HG02588 (cell line): ENCODE measurements around the gene GRAP2.

Source experiments
- ATAC-seq: cut with Tn5 transposase; IDR thresholded peaks from one replicate; pipeline ENCODE4 v1.9.1; 2021; ENCODE audit warnings: mild to moderate bottlenecking, moderate library complexity; ENCODE audit not compliant: unreplicated experiment

The GRAP2 gene

DNA sequence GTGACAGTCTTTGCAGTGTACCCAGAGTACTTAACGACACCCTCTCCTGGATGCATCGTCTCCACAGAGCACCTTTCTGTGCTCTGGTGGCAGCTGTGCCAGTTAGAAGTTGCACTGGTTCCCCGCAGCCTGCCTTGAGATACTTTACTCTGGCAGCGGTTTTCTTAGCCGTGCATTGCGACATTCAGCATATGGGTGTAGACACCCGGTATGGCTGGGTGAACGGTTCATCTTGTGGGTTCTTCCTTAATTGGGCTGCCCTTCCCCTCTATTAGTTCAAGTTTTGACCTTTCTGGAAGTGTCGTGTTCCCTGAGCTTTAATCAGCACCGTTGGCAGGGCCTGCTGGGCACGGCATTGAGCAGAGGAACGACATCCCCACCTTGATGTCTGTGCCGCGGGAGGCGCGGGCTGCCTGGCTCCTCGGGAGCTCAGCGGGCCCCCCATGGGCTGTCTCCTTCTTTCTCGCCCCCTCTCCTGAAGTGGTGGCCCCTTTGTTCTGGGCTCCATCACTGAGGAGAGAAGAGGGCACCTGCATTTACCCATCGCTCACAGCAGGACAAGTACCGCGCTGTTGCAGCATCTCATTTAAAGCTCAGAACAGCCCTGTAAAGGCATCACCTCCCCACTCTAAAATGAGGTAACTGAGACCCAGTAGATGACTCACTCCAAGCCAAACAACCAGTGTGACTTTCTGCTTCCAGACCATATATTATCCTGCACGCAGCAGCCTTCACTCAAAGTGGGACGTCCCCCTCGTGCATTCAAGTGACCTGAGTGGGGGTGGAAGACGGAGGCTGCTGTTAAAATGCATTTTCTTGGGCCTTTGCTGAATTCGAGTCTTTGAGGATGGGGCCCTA, 107.2 kb downstream of the GRAP2 start:
- no peak for ATAC-seq

DNA sequence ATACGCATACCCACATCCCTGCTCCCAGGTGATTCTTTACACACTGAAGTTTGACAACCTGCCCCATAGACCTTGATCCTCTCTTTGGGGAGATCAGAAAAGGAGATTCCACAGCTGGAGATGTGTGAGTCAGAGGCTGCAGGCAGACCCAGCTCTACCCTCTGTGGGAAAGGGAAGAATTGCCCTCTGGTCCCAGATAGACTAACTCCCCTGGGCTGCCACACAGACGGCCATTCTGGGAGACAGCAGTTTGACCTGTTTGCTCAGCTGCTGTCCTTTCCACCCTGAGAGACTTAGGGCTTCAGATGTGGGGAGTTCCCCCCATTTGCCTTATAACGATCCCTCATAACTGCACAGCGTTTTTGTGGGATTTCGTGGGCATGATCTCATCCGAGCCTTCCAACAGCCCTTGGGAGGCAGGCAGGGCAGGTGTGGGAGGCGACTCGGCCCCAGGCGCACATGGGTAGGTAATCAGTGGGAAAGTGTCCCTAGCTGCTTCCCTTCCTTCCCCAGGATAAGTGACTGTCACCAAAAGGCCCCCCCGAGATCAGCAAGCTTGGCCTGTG, 107.9 kb downstream of the GRAP2 start:
- ATAC-seq: no peak

DNA sequence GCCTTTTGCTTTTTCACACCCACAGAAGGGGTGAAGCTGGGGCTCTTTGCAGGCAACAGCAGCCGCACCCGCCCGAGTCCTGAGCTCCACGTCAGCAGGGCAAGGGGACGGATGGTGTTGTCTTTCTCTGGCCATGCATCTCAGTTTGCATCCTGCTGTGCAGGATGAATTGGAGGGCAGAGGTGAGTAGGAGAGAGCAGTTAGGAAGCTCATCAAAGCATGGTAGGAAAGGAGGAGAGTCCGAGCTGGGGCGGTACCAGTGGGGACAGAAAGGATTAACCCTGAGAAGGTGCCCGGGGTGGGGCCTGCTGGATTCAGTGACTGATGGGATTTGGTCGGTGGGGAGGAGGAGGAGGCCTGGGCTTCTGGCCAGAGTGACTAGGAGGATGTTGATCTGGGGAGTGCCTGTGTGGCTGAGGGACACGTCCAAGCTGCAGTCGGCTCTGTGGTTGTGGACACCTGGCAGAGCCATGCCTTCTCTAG, 108.4 kb downstream of the GRAP2 start:
- ATAC-seq: no peak

DNA sequence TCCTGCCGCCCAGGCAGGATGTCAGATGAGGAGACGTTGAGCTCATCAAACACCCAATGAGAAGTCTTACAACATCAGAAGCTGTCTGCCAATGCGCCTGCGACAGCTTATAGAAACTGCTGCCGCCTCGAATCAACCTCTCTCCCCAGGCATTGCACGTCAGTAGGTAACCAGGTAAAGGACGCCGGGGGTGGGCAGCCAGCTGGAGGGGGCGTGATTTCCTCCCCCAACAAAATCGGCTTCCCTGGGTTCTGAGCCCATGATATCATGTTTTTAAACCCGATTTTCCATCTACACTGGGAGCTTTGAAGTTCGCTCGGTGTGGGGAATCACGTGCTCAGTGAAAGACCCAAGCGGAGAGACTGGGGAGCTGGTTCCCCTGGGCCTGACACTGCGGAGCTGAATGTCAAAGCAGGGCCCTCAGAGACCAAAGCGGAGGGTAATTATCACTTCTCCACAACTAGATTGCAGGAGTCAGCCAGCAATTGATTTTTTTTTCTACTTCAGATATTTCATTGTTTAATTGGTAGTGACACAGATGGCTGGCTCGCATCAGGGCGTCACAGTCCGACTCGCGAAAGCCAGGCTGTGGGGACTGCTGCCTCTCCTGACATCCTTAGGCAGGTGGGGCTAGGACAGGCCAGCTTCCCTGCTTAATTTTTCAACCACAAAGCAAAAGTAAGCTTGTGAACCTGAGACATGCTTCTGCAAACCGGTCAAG, 109.2 kb downstream of the GRAP2 start:
- ATAC-seq: no peak

DNA sequence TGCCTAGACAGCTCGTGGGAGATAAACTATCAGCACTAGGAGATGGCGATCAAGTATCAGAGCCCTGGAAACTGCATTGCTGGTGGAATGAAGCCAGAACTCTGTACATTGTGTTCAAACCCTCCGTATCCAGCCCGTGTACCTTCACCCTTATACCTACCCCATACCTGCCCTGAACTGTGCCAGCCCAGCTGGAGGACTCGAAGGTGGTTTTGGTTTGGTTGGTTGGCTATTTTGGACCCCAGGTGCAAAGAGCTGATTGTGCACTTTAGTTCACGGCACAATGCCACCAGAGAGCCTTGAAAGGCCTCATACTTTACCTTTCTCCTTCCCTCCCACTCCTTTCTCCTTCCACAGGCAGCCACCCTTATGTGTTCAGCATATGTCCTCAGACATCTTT, 109.9 kb downstream of the GRAP2 start:
- no peak for ATAC-seq

DNA sequence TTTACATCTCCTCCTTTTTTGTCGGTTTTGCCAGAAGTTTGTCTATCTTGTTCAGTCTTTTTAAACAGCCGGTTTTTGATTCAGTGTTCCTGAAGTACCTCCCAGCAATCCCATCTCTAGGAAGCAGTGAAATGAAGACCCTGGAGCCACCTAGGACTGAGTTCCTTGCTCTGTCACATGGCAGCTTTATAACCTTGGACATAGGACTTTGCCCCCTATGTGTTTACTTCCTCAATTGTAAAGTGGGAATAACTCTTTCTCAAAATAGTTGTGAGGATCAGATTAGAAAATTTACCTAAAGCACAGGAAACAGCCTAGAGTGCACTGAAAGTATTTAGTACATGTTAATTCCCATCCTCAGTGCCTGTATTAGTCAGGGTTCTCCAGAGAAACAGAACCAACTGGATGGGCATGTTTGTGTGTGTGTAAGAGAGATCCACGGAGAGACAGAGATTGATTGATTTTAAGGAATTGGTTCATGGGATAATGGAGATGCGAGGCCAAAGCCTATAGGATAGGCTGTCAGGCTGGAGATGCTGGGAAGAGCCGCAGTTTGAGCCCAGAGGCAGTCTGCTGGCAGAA, 113.9 kb downstream of the GRAP2 start:
- ATAC-seq: no peak

DNA sequence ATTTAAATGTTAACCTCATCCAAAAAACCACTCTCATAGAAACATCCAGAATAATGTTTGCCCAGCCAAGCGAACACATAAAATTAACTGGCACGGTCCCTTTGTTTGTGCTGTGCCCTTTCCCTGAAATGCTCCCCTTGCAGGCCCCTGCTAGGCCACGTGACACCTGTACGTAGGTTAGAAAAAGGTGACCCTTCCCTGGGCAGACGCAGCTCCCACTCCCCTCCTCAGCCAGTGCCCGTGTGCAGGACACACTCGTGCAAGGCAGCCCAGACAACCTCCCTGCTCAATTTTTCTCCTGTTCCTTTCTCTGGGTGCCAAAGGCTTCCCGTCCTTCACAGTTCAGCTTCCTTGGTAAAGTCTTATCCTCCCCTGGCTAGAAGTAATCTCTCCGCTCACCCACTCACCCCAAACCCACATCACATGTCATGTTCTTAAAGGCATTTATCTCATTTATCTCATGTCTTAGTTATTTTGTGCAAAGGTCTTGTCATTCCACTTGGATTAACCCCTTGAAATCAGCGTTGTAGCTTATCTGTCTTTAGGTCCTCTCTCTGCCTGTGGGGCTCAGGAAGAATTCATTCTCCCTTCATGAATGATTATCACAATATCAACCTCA, 114.6 kb downstream of the GRAP2 start:
- ATAC-seq: no peak

DNA sequence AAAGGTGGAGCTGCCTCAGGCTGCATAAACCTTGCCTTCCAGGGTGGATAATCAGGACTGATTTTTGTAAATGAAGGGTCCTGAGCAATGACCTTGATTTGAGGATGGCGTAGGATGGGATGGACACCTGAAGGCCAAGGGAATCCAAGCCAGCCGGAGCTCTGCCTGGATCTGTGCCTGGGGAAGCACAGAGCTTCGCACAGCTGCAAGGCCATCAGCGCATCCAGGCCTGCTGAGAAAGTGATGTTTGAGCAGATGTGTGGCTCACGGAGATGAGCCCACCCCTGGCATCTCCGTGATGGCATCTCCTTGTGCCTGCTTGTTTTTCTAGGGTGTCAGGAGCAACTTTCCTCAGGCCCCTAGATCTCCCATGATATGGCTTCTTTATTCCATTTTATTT, 117.2 kb downstream of the GRAP2 start:
- ATAC-seq: no peak

DNA sequence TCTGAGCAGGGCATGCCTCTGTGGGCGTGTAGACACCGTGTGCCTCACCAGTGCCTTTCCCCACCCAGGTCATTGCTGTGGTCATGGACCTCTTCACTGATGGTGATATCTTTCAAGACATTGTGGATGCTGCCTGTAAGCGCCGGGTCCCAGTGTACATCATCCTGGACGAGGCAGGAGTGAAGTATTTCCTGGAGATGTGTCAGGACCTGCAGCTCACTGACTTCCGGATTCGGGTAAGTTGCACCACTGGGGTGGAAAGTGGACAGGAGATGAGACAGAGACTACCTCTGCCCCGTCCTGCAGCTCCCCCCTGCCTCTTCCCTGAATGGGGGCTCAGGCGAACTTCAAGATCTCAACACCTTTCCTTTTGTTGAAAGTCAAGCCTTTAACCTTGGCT, 118.2 kb downstream of the GRAP2 start:
- no peak for ATAC-seq

DNA sequence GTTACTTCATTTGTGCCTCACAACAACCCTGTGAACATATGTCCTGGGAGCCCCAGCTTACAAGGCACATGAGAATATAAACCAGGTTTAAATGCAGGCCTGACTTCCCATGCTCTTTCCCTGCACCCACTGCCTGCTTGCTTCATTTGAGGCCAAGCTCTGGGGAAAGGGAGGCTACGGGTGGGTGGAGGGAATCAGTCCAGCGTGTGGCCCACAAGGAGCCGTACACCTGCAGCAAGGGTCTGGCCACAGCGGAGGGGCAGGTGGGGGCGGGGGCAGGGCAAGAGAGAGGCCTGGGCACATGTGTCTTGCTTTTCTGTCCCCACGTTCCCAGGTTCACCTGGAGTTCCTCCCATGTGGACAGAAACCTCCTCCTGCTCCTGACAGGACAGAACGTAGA, 120.1 kb downstream of the GRAP2 start:
- ATAC-seq: no peak

DNA sequence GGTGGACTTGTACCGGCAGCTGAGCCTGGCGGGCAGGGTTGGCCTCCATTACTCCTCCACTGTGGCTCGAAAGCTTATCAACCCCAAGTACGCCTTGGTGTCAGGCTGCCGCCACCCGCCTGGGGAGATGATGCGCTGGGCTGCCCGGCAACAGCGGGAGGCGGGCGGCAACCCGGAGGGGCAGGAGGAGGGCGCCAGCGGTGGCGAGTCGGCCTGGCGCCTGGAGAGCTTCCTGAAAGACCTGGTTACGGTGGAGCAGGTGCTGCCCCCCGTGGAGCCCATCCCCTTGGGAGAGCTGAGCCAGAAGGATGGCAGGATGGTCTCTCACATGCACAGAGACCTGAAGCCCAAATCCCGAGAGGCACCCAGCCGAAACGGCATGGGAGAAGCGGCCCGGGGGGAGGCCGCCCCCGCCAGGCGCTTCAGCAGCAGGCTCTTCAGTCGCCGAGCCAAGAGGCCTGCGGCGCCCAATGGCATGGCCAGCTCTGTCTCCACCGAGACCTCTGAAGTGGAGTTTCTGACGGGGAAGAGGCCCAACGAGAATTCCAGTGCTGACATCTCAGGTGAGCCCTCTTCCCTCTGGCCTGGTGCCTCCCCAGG, 120.6 kb downstream of the GRAP2 start:
- ATAC-seq: no peak

DNA sequence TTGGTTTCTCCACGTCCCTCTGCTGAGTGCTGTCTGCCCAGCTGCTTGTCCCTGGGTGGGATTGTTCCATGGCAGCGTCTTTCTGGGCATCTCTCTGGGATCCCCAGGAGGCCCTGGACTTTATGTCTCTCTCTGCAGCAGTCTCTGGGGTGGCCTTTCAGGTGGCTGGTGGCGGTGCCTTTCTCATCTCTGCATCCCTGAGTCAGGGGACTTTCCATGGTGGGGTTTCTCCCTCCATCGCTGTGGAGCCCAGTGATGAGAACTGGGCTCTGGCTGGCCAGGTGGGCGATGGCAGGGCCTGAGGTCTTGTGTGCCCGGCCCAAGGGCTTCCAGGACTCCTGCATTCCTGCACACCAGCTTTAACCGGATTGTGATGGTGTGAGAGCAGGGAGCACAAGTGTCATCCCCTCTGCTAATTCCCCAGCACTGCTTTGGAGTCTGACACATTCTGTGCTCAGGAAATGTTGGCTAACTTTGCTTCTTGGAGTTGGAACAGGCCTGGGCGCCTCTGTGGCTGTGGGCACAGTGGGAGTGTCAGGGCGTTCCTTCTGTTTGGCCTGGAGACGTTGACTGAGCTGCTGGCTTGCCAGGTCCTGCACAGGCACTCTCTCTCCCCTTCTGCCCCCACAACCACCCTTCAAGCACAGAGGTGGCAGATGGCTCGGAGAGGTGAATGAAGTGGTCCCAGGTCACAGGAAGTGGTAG, 121.8 kb downstream of the GRAP2 start:
- no peak for ATAC-seq
